G401 (cell line): Measurements from ENCODE around the gene CCT5. TPM values are rescaled to one million over a fixed set of nuclear protein-coding genes. Genes with fewer than 3 reads are reported as not detected.
"Not testable (repeated sequence)": the region's sequence is repeated elsewhere in the genome, so short reads cannot be mapped to it uniquely, and the experiment has no call there.

Source experiments
- DNase-seq: peaks from one replicate; pipeline ENCODE4 v3.0.0-alpha.2; 2015; ENCODE audit warnings: low spot score
- in situ Hi-C: cut with HindIII; loops from 2 replicates; pipeline ENCODE4 v1.10.0; 2016; ENCODE audit warnings: low sequenced_read_pairs, mixed read lengths
- total RNA-seq: library from RNA; depleted of rRNA; stranded (reverse); fragments of >200 nt; shearing (Covaris generic); gene quantifications from 2 replicates; pipeline ENCODE4 v1.2.3, GENCODE V29; 2014

The CCT5 gene
- total RNA-seq, 1 experiment from 2014 or later: 956 TPM

DNA sequence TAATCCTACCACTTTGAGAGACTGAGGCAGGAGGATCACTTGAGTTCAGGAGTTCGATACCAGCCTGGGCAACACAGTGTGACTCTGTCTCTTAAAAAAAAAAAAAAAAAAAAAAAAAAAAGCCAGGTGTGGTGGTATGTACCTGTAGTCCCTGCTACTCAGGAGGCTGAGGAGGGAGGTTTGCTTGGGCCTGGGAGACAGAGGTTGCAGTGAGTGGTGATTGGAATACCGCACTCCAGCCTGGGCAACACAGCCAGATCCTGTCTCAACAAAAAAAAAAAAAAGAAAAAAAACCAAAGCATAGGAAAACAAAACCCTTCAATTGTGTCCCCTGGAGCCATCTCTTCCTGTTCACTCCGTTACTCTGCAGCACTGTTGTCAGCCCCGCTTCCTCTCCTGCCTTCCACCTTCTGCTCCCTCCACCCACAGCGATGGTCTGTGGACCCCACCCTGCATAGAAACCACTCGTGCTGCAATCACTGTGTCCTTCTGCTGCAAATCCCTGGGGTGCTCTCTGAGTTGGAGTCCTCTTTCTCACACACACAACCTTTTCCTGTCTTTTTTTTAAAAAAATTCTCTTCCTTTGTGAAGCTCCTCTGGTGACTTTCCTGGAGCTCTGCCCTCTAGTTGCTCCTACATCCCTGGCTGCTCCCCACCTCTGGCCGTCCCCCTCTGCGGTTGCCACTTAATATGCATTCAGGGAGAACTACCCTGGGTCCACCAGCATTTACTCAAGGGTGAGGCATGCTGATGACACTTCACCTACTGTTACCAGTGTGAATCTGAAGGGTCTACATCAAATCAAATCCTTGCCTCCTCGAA, 22.2 kb downstream of the CCT5 start:
- in situ Hi-C loops: no loop called here
- no peak for DNase-seq

GRCh38 chr5:10272875-10273209, 22.8 kb downstream of the CCT5 start:
- DNase-seq: not testable (repeated sequence)

GRCh38 chr5:10275460-10275859, 25.4 kb downstream of the CCT5 start:
- in situ Hi-C loops: no loop called here
- DNase-seq: no peak

More at GRCh38 chr5:10272875-10273209, 22.8 kb downstream of the CCT5 start:
- in situ Hi-C loops: not testable (repeated sequence)

DNA sequence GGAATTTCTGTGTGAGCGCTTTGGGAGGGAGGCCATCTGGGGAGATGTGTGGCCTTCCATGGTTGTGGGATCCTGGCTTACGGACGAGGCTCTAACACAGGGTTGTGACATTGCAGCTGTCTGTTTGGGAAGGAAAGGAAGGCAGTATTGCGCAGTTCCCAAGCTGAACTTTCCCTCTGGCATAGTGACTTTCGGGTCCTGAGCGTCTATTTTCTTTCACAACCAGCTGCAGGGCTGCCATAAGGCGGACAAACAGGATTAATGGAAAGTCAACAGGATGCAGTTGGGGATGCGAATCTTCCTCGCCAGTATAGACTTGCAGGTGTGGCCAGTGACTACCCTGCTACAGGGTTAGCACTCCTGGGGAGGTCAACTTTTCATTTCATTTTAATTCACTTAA, 25.9 kb downstream of the CCT5 start:
- in situ Hi-C loops: no loop called here
- no peak for DNase-seq

GRCh38 chr5:10276691-10277090, 26.6 kb downstream of the CCT5 start:
- in situ Hi-C loops: no loop called here

DNA sequence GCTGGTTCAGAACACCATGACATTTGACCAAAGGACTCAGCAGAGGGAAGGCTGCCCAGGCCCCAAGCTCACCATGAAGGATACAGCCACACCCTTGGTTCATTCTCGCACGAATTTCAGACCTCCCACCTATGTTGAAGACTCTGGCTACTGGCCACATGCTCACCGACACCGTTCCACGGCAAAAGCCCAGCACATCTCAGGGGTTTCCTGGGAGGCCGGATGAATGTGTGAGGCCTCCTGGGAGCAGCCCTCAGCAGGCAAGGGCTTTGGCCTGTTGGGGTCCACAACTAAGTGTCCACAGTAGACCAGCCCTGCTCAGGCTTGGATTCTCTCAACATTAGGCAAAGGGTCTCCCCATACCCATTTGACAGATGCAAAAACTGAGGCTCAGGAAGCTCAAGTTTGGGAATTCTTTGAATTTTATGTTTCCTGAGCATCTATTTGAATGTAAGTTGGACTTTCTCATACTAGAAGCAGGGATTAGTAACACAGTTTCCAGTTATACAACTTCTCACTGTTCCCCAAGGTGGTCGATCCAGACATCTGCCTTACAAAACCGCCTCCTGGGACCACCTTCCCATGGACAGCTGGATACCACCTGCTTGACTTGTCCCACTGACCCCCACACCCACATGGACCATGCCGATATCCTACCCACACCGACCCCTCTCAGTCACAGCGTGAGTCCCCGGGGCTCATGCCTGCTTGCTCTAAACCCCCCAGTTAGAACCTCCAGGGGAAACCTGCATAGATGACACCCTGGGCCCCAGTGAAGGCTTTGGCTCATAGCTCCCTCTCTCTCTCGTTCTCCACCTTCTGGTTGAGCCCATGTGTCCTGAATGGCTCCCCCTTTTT, 27.9 kb downstream of the CCT5 start:
- in situ Hi-C loops: no loop called here
- DNase-seq: no peak

More at GRCh38 chr5:10276691-10277090, 26.6 kb downstream of the CCT5 start:
- DNase-seq: no peak

- in situ Hi-C loops: no loop called here
These were observed 28.7 kb downstream of the CCT5 start for GRCh38 chr5:10278658-10279279.

GRCh38 chr5:10279328-10279727, 29.2 kb downstream of the CCT5 start:
- in situ Hi-C loops: no loop called here
- no peak for DNase-seq

More at GRCh38 chr5:10278658-10279279, 28.7 kb downstream of the CCT5 start:
- no peak for DNase-seq

GRCh38 chr5:10279925-10280720, 30.0 kb downstream of the CCT5 start:
- no peak for DNase-seq

DNA sequence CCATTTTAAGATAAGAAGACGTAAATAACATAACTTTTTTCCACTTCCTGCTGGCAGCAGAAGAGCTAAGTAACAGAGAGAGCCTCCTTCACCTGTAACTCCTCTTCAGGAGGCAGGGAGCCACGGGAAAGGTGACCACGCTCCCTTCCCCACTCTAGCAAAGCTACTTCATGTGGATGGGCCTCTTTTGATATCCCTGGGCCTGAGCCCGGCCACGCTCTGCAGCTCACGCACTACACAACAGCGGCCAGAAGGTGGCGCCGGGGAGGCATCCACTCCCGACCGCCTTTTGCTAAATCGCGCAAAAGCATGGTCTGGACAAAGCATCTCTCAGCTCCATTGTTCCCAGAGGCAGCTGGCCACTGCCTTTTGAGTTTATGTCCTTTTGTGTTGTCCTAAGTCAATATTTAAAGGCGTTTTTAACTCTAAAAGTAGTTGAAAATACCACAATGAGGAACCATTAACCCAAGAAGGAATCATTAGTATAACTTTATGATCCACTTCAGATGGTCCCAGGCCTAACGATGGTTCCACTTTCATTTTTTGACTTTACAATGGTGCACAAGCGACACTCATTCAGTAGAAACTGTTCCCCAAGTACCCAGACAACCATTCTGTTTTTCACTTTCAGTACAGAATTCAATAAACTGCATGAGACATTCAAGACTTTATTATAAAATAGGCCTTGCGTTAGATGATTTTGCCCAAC, 34.0 kb downstream of the CCT5 start:
- in situ Hi-C loops: no loop called here
- DNase-seq: peak; percentile 84

More at GRCh38 chr5:10279925-10280720, 30.0 kb downstream of the CCT5 start:
- in situ Hi-C loops: no loop called here

- DNase-seq, in situ Hi-C loops: not testable (repeated sequence)
These were observed 35.3 kb downstream of the CCT5 start for GRCh38 chr5:10285362-10285761.

DNA sequence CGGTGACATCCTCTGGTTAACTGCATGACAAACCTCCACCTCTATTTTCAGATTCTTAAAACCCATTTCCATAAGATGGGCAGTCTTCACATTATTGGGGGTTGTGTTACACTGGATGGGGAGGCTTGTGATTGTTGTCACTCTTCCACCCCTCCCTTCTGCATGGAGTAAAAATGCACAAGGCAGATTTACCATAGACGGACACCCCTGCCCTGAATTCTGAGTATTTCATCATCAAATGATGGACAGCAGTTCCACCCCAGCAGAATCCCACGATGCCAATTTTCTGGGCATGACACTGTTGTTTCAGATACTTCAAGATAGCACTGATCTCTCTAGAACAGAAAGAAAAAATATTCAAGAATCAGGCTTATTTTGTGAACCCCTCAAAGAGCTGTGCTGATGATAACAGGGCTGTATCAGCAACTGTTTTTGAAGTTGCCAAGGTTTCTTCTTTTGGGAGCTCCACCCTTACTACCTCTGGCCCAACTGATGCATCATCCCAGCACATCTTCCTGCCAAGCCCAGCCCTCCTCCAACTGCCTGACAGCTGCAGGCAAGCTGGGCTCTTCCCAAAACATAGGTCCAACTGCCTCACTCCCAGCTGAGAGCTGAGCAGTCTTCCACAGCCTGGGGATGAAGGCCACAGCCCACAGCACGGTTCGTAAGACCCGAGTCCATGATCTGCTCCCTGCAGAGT, 36.2 kb downstream of the CCT5 start:
- no peak for DNase-seq
- in situ Hi-C loops: no loop called here

DNA sequence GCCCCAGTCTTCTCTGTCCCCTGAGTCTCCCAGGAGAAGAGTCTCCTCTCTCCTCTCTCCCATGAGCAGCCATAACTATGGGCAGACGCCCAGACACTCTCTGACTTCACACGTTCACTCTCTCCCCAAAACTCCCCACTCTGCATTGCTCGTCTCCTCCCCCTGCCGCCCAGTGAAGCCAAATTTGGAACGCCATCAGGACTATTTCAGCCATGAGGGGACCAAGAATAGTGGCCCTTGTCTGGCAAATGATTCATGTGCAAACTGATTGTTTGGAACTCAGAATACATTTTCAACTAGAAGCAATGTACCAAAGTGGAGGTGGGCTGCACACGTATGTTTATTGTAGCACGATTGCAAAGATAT, 36.8 kb downstream of the CCT5 start:
- in situ Hi-C loops: no loop called here
- no peak for DNase-seq

- peak; percentile 26 for DNase-seq
- in situ Hi-C loops: no loop called here
These were observed 38.6 kb downstream of the CCT5 start for GRCh38 chr5:10288592-10289219.

DNA sequence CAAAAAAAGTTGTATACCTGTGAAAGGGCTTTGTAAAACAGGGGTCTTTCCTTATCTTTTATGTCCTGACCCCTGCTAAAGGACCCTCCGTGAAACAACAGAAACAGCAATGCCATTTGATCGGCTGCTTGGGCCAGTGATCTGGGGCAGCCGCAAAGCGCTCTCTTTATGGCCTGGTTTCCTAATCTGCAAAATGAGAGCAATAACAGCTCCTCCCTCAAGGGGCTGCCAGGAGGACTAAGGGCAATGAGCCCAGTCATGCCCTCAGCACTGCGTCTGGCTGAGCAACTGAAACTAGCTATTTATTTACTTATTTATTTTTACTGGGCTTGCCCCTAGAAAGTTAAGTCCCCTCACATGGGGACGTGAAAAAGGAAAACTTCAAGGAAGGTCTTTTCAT, 39.3 kb downstream of the CCT5 start:
- DNase-seq: no peak
- in situ Hi-C loops: no loop called here

DNA sequence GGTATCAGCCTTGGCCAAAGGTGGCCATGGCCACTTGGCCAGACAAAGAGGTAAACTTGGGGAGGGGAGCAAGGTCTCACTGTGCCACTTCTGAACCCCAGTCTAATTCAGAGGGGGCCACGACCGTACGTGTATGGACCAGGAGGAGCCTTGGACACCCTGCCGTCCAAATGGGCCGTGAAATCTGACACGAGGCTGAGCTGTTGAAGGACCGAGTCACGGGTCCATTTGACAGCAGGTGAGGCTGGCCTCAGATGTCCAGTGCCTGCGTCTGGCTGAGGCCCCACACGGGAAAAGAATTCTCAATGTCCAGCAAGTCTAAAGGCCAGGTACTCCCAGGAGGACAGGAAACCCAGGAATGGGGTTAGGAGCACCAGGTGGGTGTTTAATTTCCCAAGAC, 39.9 kb downstream of the CCT5 start:
- DNase-seq: no peak
- in situ Hi-C loops: no loop called here

DNA sequence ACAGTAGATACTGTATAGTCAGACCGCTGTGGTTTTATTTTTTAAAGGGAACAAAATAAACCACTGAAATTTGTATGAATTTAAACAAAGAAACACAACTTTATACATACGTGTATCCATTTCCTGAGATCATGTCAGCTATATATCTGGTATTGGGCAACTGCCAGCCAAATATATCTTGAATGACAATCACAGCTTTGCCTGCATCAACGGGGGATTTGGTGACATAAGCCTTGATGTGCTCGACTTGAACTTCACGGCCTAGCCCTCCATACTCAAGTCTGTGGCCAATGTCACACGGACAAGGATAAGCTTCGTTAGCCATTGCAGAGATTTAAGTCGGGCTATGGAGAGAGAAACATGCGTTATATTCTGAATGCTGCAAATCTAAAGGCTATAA, 40.4 kb downstream of the CCT5 start:
- no peak for DNase-seq
- in situ Hi-C loops: no loop called here
